ENCODE data around the gene ADCY2.

GRCh38 chr5:7855611-7856010, 459.7 kb downstream of the ADCY2 start:
- TF ChIP-seq CTCF (conservative IDR thresholded peaks at IDR 0.05; ENCODE audit: low read depth, low read length): no peak
- no peak for TF ChIP-seq EZH2 (IDR thresholded peaks at IDR 0.05; ENCODE audit: borderline replicate concordance, low read depth, low read length, poor library complexity, severe bottlenecking)
